IMR-90 (cell line): ENCODE data around the gene BTBD9. TPM values are rescaled to one million over a fixed set of nuclear protein-coding genes. Genes with fewer than 3 reads are reported as not detected.

Experiments
- ATAC-seq: fragments of 200-7000 bp; cut with Tn5 transposase; 2 replicates; pipeline ENCODE4 v1.9.1; 2020; ENCODE audit warnings: low read depth, mild to moderate bottlenecking, moderate library complexity
- BruUV-seq: library from RNA; stranded (reverse); fragments of 400-500 nt; replicated peaks from 2 replicates; lab custom pipeline; 2021; lab: Mats Ljungman, UMichigan
- CTCF ChIA-PET: fragments of 300-600 bp; formaldehyde crosslinking; extraction: SDS; loops from one replicate; lab custom pipeline; 2021; ENCODE audit warnings: antibody characterized with exemption; lab: Yijun Ruan, JAX
- POLR2A ChIA-PET: fragments of 300-600 bp; sonication (Branson Sonifier 250); formaldehyde crosslinking; loops from one replicate; lab custom pipeline; 2022; ENCODE audit warnings: antibody characterized with exemption; ENCODE audit not compliant: unreplicated experiment; lab: Charles Lee
- DNase-seq: peaks from one replicate; pipeline ENCODE4 v3.0.0; 2013
- H2AFZ ChIP-seq: replicated peaks from 2 replicates; pipeline ENCODE3; 2013; ENCODE audit warnings: low read length, mild to moderate bottlenecking; ENCODE audit not compliant: poor library complexity
- H2AK5ac ChIP-seq: 2 replicates; pipeline ENCODE4 v1.6.1; 2013; ENCODE audit warnings: low read depth, low read length, inconsistent platforms
- H2AK9ac ChIP-seq: replicated peaks from 2 replicates; pipeline ENCODE3; 2013; ENCODE audit warnings: mild to moderate bottlenecking, low read depth, low read length, moderate library complexity; ENCODE audit not compliant: poor library complexity
- H2BK120ac ChIP-seq: 2 replicates; pipeline ENCODE4 v1.6.1; 2013; ENCODE audit warnings: low read depth, low read length, inconsistent platforms
- H2BK15ac ChIP-seq: 3 replicates; pipeline ENCODE4 v1.6.1; 2013; ENCODE audit warnings: low read depth, low read length, inconsistent platforms
- H2BK20ac ChIP-seq: 2 replicates; pipeline ENCODE4 v1.6.1; 2013; ENCODE audit warnings: low read depth, mild to moderate bottlenecking, inconsistent platforms, low read length, moderate library complexity
- H2BK5ac ChIP-seq: 2 replicates; pipeline ENCODE4 v1.6.1; 2013; ENCODE audit warnings: mild to moderate bottlenecking, low read depth, low read length, inconsistent platforms; ENCODE audit not compliant: poor library complexity, severe bottlenecking
- H3K14ac ChIP-seq: replicated peaks from 2 replicates; pipeline ENCODE4 v1.6.1; 2013; ENCODE audit warnings: low read depth, low read length, inconsistent platforms
- H3K18ac ChIP-seq: 2 replicates; pipeline ENCODE4 v1.6.1; 2013; ENCODE audit warnings: low read depth, low read length, control low read depth
- H3K23ac ChIP-seq: 2 replicates; pipeline ENCODE4 v1.6.1; 2013; ENCODE audit warnings: low read depth, low read length, inconsistent platforms
- H3K27ac ChIP-seq: 2 replicates; pipeline ENCODE4 v1.5.1; 2013; ENCODE audit warnings: mild to moderate bottlenecking, control low read depth, low read length; ENCODE audit not compliant: insufficient read depth
- H3K27me3 ChIP-seq: 2 replicates; pipeline ENCODE4 v1.6.1; 2013; ENCODE audit warnings: low read length; ENCODE audit not compliant: control insufficient read depth, insufficient read depth
- H3K36me3 ChIP-seq: 2 replicates; pipeline ENCODE4 v1.6.1; 2013; ENCODE audit warnings: low read length, mixed read lengths; ENCODE audit not compliant: control insufficient read depth, insufficient read depth
- H3K4ac ChIP-seq: 2 replicates; pipeline ENCODE4 v1.6.1; 2013; ENCODE audit warnings: low read depth, low read length, inconsistent platforms
- H3K4me1 ChIP-seq: 2 replicates; pipeline ENCODE4 v1.6.1; 2013; ENCODE audit warnings: low read length, mixed read lengths; ENCODE audit not compliant: control insufficient read depth, insufficient read depth
- H3K4me2 ChIP-seq: 2 replicates; pipeline ENCODE4 v1.6.1; 2013; ENCODE audit warnings: low read depth, mild to moderate bottlenecking, control low read depth, low read length, moderate library complexity
- H3K4me3 ChIP-seq: 2 replicates; pipeline ENCODE4 v1.5.1; 2013; ENCODE audit warnings: low read depth, mild to moderate bottlenecking, control low read depth, low read length, moderate library complexity; ENCODE audit not compliant: insufficient read depth
- H3K56ac ChIP-seq: 2 replicates; pipeline ENCODE4 v1.6.1; 2013; ENCODE audit warnings: low read length, inconsistent platforms; ENCODE audit not compliant: insufficient read depth; ENCODE audit errors: extremely low read depth
- H3K79me1 ChIP-seq, 2 experiments: 2 replicates each; pipeline ENCODE4 v1.6.1; 2013; ENCODE audit warnings: low read length in 2 of 2, inconsistent platforms in 1 of 2, low read depth in 1 of 2
- H3K9ac ChIP-seq: 2 replicates; pipeline ENCODE4 v1.6.1; 2013; ENCODE audit warnings: low read depth, low read length, control low read depth
- H3K9me1 ChIP-seq: 2 replicates; pipeline ENCODE4 v1.6.1; 2013; ENCODE audit warnings: low read length, inconsistent platforms; ENCODE audit not compliant: insufficient read depth
- H3K9me3 ChIP-seq: 2 replicates; pipeline ENCODE4 v1.6.1; 2013; ENCODE audit warnings: low read length; ENCODE audit not compliant: control insufficient read depth, insufficient read depth
- H4K20me1 ChIP-seq: 2 replicates; pipeline ENCODE4 v1.6.1; 2013; ENCODE audit warnings: low read length, inconsistent platforms; ENCODE audit not compliant: insufficient read depth
- H4K5ac ChIP-seq: 2 replicates; pipeline ENCODE4 v1.6.1; 2013; ENCODE audit warnings: mild to moderate bottlenecking, low read depth, low read length, control low read depth
- H4K8ac ChIP-seq, 2 experiments: 2 replicates each; pipeline ENCODE4 v1.6.1; 2013; ENCODE audit warnings: low read depth in 2 of 2, low read length in 2 of 2, control low read depth in 1 of 2, inconsistent platforms in 1 of 2
- H4K91ac ChIP-seq: 2 replicates; pipeline ENCODE4 v1.6.1; 2013; ENCODE audit warnings: low read depth, low read length, inconsistent platforms; ENCODE audit not compliant: insufficient read depth
- BHLHE40 ChIP-seq: fragments of 150-350 bp; IDR thresholded peaks from 2 replicates; pipeline ENCODE4 v1.6.1; 2016; ENCODE audit warnings: mild to moderate bottlenecking, low read depth, low read length
- CEBPB ChIP-seq: IDR thresholded peaks from 2 replicates; pipeline ENCODE4 v1.6.1; 2012; ENCODE audit warnings: low read depth, low read length, improper control_type of control experiment
- CHD1 ChIP-seq: IDR thresholded peaks from 2 replicates; pipeline ENCODE4 v1.6.1; 2012; ENCODE audit warnings: low read depth, low read length, improper control_type of control experiment
- CTCF ChIP-seq: conservative IDR thresholded peaks from 2 replicates; pipeline ENCODE4 v1.5.1; 2012; ENCODE audit warnings: mild to moderate bottlenecking, low read depth, low read length, improper control_type of control experiment
- FOS ChIP-seq: fragments of 150-350 bp; IDR thresholded peaks from 2 replicates; pipeline ENCODE4 v1.6.1; 2016; ENCODE audit warnings: low read depth, low read length
- MAFK ChIP-seq: IDR thresholded peaks from 2 replicates; pipeline ENCODE4 v1.6.1; 2012; ENCODE audit warnings: low read depth, low read length, improper control_type of control experiment
- MXI1 ChIP-seq: IDR thresholded peaks from 2 replicates; pipeline ENCODE4 v1.6.1; 2012; ENCODE audit warnings: low read depth, mild to moderate bottlenecking, low read length, moderate library complexity, borderline replicate concordance
- POLR2A ChIP-seq: IDR thresholded peaks from 2 replicates; pipeline ENCODE4 v1.6.1; 2012; ENCODE audit warnings: mild to moderate bottlenecking, low read depth, low read length
- RAD21 ChIP-seq: IDR thresholded peaks from 2 replicates; pipeline ENCODE4 v1.6.1; 2012; ENCODE audit warnings: low read length, improper control_type of control experiment
- RCOR1 ChIP-seq: IDR thresholded peaks from 2 replicates; pipeline ENCODE4 v1.6.1; 2012; ENCODE audit warnings: mild to moderate bottlenecking, low read length, improper control_type of control experiment; ENCODE audit not compliant: insufficient replicate concordance
- RFX5 ChIP-seq: IDR thresholded peaks from 2 replicates; pipeline ENCODE4 v1.8.0; 2012; ENCODE audit warnings: low read depth, mild to moderate bottlenecking, low read length, moderate library complexity
- SMC3 ChIP-seq: fragments of 150-350 bp; IDR thresholded peaks from 2 replicates; pipeline ENCODE4 v1.6.1; 2016; ENCODE audit warnings: low read depth, mild to moderate bottlenecking, antibody characterized with exemption, low read length, moderate library complexity
- USF2 ChIP-seq: fragments of 150-350 bp; IDR thresholded peaks from 2 replicates; pipeline ENCODE4 v1.6.1; 2017; ENCODE audit warnings: mild to moderate bottlenecking, antibody characterized with exemption, low read length, low read depth
- WGBS, 2 experiments: methylation state at CpG; one replicate each; pipeline versions ENCODE4 v1.1.5 to v1.1.7; 2013; ENCODE audit warnings: missing lambda C conversion rate in 2 of 2; ENCODE audit not compliant: insufficient read length in 1 of 2; ENCODE audit errors: extremely low coverage in 2 of 2; 5-methylcytosine and 5-hydroxymethylcytosine counted together
- dilution Hi-C: fragments of 300-500 bp; cut with HindIII; formaldehyde crosslinking; loops from one replicate; pipeline ENCODE4 v1.14.3; 2018; ENCODE audit warnings: low sequenced_read_pairs; ENCODE audit not compliant: unreplicated experiment
- in situ Hi-C: fragments of 300-500 bp; cut with MboI; formaldehyde crosslinking; loops from 3 replicates; pipeline ENCODE4 v1.14.3; 2019; ENCODE audit warnings: low sequenced_read_pairs, inconsistent platforms, mixed read lengths
- intact Hi-C: fragments of 100-400 bp; cut with micrococcal nuclease; formaldehyde crosslinking; loops from 2 replicates; pipeline ENCODE4 v1.10.0; 2022
- polyA plus RNA-seq, 3 experiments: library from polyadenylated mRNA; depleted of rRNA; stranded (reverse); fragments of >200 nt; gene quantifications; 2 replicates each; pipeline ENCODE4 v1.2.3, GENCODE V29; 2012; ENCODE audit warnings: low replicate concordance in 1 of 3
- total RNA-seq: library from RNA; depleted of rRNA; stranded (reverse); fragments of >200 nt; gene quantifications from 2 replicates; pipeline ENCODE4 v1.2.3, GENCODE V29; 2012

Gene BTBD9
- total and polyA plus RNA-seq, 2 of the 4 experiments (the other 2 are of a cell fraction): 4.1 to 22.0 TPM

- ATAC-seq (no peak), DNase-seq (no peak)
- TF ChIP-seq POLR2A (no peak), MXI1 (no peak), FOS (no peak), MAFK (no peak), RCOR1 (no peak), CTCF (no peak), SMC3 (no peak), USF2 (no peak), CEBPB (no peak), RFX5 (no peak), RAD21 (no peak), CHD1 (no peak), BHLHE40 (no peak)
- H3K79me1 ChIP-seq: peaks cover 53 to 86% of the 10 kb centered on the region in 2 experiments
- H3K9me1 ChIP-seq: peaks cover 37% of the 10 kb centered on the region
- no peak overlapping the region for H2AFZ ChIP-seq
- no peak overlapping the region for H3K4ac ChIP-seq
- no peak overlapping the region for H3K14ac ChIP-seq
- H3K4me1 ChIP-seq: peaks cover 2% of the 10 kb centered on the region
- POLR2A ChIA-PET: interaction anchor here (0.6 kb wide), 1 partner anchor 532 kb away, joined by 6 read pairs; no protein-coding TSS in a partner anchor
- H3K4me2 ChIP-seq: no peak overlapping the region
- H2BK5ac ChIP-seq: no peak overlapping the region
- peaks cover 7% of the 10 kb centered on the region; the same call in 1 of the 2 replicates for H3K36me3 ChIP-seq
- intact Hi-C loops (no loop called here), dilution Hi-C loops (no loop called here), in situ Hi-C loops (no loop called here)
- no peak overlapping the region for H3K18ac ChIP-seq
- WGBS, 2 experiments: 97% methylated on average over 5 of the region's 8 CpGs; no CpG with 5 or more reads in 1 of the 2 experiments
- H2BK15ac ChIP-seq: no peak overlapping the region
- peaks cover 63% of the 10 kb centered on the region for H4K20me1 ChIP-seq
- H3K9me3 ChIP-seq: no peaks in the 10 kb centered on the region
- BruUV-seq: no TSS peak
- H3K27ac ChIP-seq: no peak overlapping the region
- no peak overlapping the region for H3K4me3 ChIP-seq
- no peaks in the 10 kb centered on the region for H3K27me3 ChIP-seq
- H4K91ac ChIP-seq: no peak overlapping the region
- H2BK20ac ChIP-seq: no peak overlapping the region
- no peak overlapping the region for H3K23ac ChIP-seq
- no peak overlapping the region for H3K56ac ChIP-seq
- no peak overlapping the region for H4K5ac ChIP-seq
- no peak overlapping the region for H2BK120ac ChIP-seq
- no peak overlapping the region for H3K9ac ChIP-seq
- H4K8ac ChIP-seq: no peak overlapping the region
- CTCF ChIA-PET: no interaction called here
- H2AK9ac ChIP-seq: no peak overlapping the region
- no peak overlapping the region for H2AK5ac ChIP-seq
Measured at GRCh38 chr6:38137608-38138265, 502.0 kb downstream of the BTBD9 start.
